ENCODE data around the gene AHSG.

GRCh38 chr3:186622651-186623310 is 9.9 kb downstream of the AHSG start:
- TF ChIP-seq POLR2A (IDR thresholded peaks at IDR 0.05; ENCODE audit: low read depth, low read length) (no peak), TAF1 (IDR thresholded peaks at IDR 0.05; ENCODE audit: borderline replicate concordance, low read depth, low read length) (no peak)
